DOHH2 (cell line): ENCODE measurements around the gene AGA.

Experiments
- H3F3A ChIP-seq: fragments of 200-600 bp; sonication (generic), shearing (Covaris generic); 2 replicates; pipeline ENCODE4 v1.6.0; 2016; ENCODE audit warnings: antibody characterized with exemption, mild to moderate bottlenecking; ENCODE audit not compliant: control insufficient read depth, insufficient read depth
- H3K27ac ChIP-seq: fragments of 200-600 bp; sonication (generic); 2 replicates; pipeline ENCODE4 v1.5.1; 2014; ENCODE audit warnings: low read depth, mild to moderate bottlenecking, low read length, moderate library complexity
- H3K27me3 ChIP-seq: fragments of 200-600 bp; sonication (generic); 2 replicates; pipeline ENCODE4 v1.6.1; 2014; ENCODE audit warnings: mild to moderate bottlenecking, low read length, mixed read lengths; ENCODE audit not compliant: control insufficient read depth
- H3K36me3 ChIP-seq: fragments of 200-600 bp; sonication (generic); 2 replicates; pipeline ENCODE4 v1.6.1; 2014; ENCODE audit warnings: mild to moderate bottlenecking, low read length, moderate library complexity, mixed read lengths; ENCODE audit not compliant: control insufficient read depth
- H3K4me1 ChIP-seq: fragments of 200-600 bp; sonication (generic); 2 replicates; pipeline ENCODE4 v1.6.1; 2014; ENCODE audit warnings: mild to moderate bottlenecking, low read length, mixed read lengths; ENCODE audit not compliant: control insufficient read depth
- H3K4me2 ChIP-seq: fragments of 200-600 bp; sonication (generic); 2 replicates; pipeline ENCODE4 v1.6.0; 2014; ENCODE audit warnings: mild to moderate bottlenecking, low read length, moderate library complexity
- H3K4me3 ChIP-seq: fragments of 200-600 bp; sonication (generic); 2 replicates; pipeline ENCODE4 v1.5.1; 2014; ENCODE audit warnings: mild to moderate bottlenecking, low read length, mixed read lengths
- H3K79me2 ChIP-seq: fragments of 200-600 bp; sonication (generic); 2 replicates; pipeline ENCODE4 v1.6.1; 2014; ENCODE audit warnings: mild to moderate bottlenecking, low read length, mixed read lengths; ENCODE audit not compliant: control insufficient read depth
- H3K9me2 ChIP-seq: fragments of 200-600 bp; sonication (generic); replicated peaks from 2 replicates; pipeline ENCODE4 v1.6.1; 2014; ENCODE audit warnings: mild to moderate bottlenecking, low read length, mixed read lengths; ENCODE audit not compliant: control insufficient read depth
- H3K9me3 ChIP-seq: fragments of 200-600 bp; sonication (generic); 2 replicates; pipeline ENCODE4 v1.6.1; 2014; ENCODE audit warnings: antibody characterized with exemption, low read length, mixed read lengths; ENCODE audit not compliant: control insufficient read depth, insufficient read depth
- H4K20me1 ChIP-seq: fragments of 200-600 bp; sonication (generic); 2 replicates; pipeline ENCODE4 v1.6.0; 2014; ENCODE audit warnings: low read depth, mild to moderate bottlenecking, antibody characterized with exemption, low read length, moderate library complexity; ENCODE audit not compliant: control insufficient read depth, insufficient read depth
- EZH2phosphoT487 ChIP-seq: fragments of 200-600 bp; sonication (generic); IDR thresholded peaks from 2 replicates; pipeline ENCODE4 v1.6.1; 2017; ENCODE audit warnings: borderline replicate concordance, mild to moderate bottlenecking, antibody characterized with exemption, low read length, moderate library complexity, mixed read lengths
- TF ChIP-seq, protein P1 (sequence below): fragments of 200-600 bp; sonication (generic); IDR thresholded peaks from one replicate; pipeline ENCODE4 v1.5.1; 2014; ENCODE audit warnings: antibody characterized with exemption, mild to moderate bottlenecking, low read depth, low read length; ENCODE audit not compliant: poor library complexity, severe bottlenecking

AGA gene

GRCh38 chr4:177480795-177481194 is 38.6 kb upstream of the AGA start:
- H3F3A ChIP-seq, result no peaks in the 10 kb centered on the region
- H4K20me1 ChIP-seq, result no peaks in the 10 kb centered on the region
- no peaks in the 10 kb centered on the region for H3K79me2 ChIP-seq
- no peaks in the 10 kb centered on the region for H3K9me2 ChIP-seq
- H3K4me3 ChIP-seq, result no peak overlapping the region
- H3K4me2 ChIP-seq, result no peak overlapping the region
- H3K4me1 ChIP-seq, result no peaks in the 10 kb centered on the region
- H3K27me3 ChIP-seq, result no peaks in the 10 kb centered on the region
- no peak overlapping the region for H3K27ac ChIP-seq
- no peaks in the 10 kb centered on the region for H3K9me3 ChIP-seq
- H3K36me3 ChIP-seq, result no peaks in the 10 kb centered on the region
- TF ChIP-seq, protein P1, sequence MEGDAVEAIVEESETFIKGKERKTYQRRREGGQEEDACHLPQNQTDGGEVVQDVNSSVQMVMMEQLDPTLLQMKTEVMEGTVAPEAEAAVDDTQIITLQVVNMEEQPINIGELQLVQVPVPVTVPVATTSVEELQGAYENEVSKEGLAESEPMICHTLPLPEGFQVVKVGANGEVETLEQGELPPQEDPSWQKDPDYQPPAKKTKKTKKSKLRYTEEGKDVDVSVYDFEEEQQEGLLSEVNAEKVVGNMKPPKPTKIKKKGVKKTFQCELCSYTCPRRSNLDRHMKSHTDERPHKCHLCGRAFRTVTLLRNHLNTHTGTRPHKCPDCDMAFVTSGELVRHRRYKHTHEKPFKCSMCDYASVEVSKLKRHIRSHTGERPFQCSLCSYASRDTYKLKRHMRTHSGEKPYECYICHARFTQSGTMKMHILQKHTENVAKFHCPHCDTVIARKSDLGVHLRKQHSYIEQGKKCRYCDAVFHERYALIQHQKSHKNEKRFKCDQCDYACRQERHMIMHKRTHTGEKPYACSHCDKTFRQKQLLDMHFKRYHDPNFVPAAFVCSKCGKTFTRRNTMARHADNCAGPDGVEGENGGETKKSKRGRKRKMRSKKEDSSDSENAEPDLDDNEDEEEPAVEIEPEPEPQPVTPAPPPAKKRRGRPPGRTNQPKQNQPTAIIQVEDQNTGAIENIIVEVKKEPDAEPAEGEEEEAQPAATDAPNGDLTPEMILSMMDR, result no peak
- no peak for TF ChIP-seq EZH2phosphoT487

- Histone ChIP-seq H3K4me2 (no peak overlapping the region), H3K27ac (no peak overlapping the region), H3F3A (no peaks in the 10 kb centered on the region), H3K4me1 (no peaks in the 10 kb centered on the region), H4K20me1 (no peaks in the 10 kb centered on the region), H3K27me3 (no peaks in the 10 kb centered on the region), H3K9me3 (no peaks in the 10 kb centered on the region), H3K79me2 (no peaks in the 10 kb centered on the region), H3K9me2 (no peaks in the 10 kb centered on the region), H3K36me3 (no peaks in the 10 kb centered on the region), H3K4me3 (no peak overlapping the region)
- TF ChIP-seq EZH2phosphoT487, result no peak
- TF ChIP-seq, protein P1, result no peak
Measured at GRCh38 chr4:177479063-177479462, 36.8 kb upstream of the AGA start.

GRCh38 chr4:177478496-177478895 is 36.3 kb upstream of the AGA start:
- Histone ChIP-seq H3K4me1 (no peaks in the 10 kb centered on the region), H3K79me2 (no peaks in the 10 kb centered on the region), H3K27ac (no peak overlapping the region), H3K4me2 (no peak overlapping the region), H3K27me3 (no peaks in the 10 kb centered on the region), H4K20me1 (no peaks in the 10 kb centered on the region), H3K9me3 (no peaks in the 10 kb centered on the region), H3K4me3 (no peak overlapping the region), H3K36me3 (no peaks in the 10 kb centered on the region), H3F3A (no peaks in the 10 kb centered on the region), H3K9me2 (no peaks in the 10 kb centered on the region)
- no peak for TF ChIP-seq EZH2phosphoT487
- TF ChIP-seq, protein P1, result no peak

- Histone ChIP-seq H3K36me3 (no peaks in the 10 kb centered on the region), H4K20me1 (no peaks in the 10 kb centered on the region), H3K4me3 (no peak overlapping the region), H3F3A (no peaks in the 10 kb centered on the region), H3K27ac (no peak overlapping the region), H3K9me3 (no peaks in the 10 kb centered on the region), H3K79me2 (no peaks in the 10 kb centered on the region), H3K9me2 (no peaks in the 10 kb centered on the region), H3K4me1 (no peaks in the 10 kb centered on the region), H3K27me3 (no peaks in the 10 kb centered on the region), H3K4me2 (no peak overlapping the region)
- TF ChIP-seq EZH2phosphoT487, result no peak
- TF ChIP-seq, protein P1, result no peak
Measured at GRCh38 chr4:177473991-177474390, 31.8 kb upstream of the AGA start.
